Stimulated activated CD4-positive, alpha-beta T cell treated with anti-CD3 and anti-CD28 coated beads, Interleukin-1b, Interleukin-23, amount 100 ng/mL, for 4 hours (primary cell): Measurements from ENCODE around the gene MROH7.

Experiments
- DNase-seq, 2 donors: peaks; one replicate each; pipeline ENCODE4 v3.0.0-alpha.2; 2020; ENCODE audit warnings: low read depth in 2 of 2

Gene MROH7

GRCh38 chr1:54741531-54741930 lies 99.9 kb downstream of the MROH7 start:
- DNase-seq: no peak

GRCh38 chr1:54742282-54742681 lies 100.7 kb downstream of the MROH7 start:
- no peak for DNase-seq

DNA sequence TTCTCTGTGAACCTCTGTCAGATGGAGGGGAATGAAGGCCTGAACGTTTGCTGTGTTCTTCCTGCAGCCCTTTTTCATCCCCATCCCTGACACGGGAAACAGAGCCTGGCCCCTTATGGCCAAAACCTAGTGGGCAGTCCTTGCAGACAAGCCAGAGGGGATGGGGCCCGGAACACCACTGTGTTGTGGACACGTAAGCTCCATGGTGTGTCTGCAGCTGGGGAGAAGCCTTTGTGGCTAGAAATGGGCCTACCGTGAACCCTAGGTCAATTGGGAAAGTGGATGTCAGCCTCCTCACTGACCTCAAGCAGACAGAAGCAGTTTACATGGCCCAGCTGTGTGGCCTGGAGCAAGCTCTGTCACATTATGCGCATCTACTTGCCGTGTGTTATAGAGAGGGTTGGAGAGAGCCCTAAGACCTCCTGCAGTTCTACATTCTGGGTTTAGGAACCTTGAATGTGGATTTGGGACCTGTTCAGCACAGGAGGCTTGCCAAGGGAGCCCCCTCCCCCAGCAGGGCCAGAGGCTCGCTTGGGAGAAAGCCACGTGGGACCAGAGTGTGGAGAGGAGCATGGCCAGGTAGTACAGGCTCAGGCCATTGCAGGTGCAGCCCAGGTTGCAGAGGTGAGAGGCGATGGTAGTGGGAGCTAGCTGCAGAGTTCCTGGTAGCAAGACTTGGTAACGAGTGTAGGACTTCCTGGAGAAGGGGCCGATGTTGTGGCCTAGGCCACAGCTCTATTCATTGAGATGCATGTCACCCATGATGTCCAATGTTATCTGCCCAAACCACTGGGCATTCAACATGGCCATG lies 102.0 kb downstream of the MROH7 start:
- no peak for DNase-seq

DNA sequence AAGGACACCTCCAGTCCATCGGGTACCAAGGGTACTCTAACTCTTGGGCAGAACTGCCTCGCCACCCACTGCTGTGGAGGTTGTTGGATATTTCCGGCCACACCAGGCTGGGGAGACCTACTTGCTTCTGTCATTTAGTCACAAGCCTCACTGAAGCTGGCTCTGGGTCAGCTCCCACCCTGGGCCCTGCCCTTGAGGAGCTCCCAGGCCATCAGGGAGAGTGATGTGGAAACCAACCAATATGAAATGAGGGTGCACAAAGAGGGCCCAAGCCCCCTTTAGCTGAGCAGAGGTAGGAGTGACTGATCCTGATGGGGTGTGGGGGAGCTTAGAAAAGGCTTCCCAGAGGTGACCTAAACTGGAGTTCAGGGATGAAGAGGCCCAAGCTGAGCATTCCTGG lies 103.1 kb downstream of the MROH7 start:
- DNase-seq: no peak

- DNase-seq: no peak
These were observed 103.7 kb downstream of the MROH7 start for GRCh38 chr1:54745274-54745673.

DNA sequence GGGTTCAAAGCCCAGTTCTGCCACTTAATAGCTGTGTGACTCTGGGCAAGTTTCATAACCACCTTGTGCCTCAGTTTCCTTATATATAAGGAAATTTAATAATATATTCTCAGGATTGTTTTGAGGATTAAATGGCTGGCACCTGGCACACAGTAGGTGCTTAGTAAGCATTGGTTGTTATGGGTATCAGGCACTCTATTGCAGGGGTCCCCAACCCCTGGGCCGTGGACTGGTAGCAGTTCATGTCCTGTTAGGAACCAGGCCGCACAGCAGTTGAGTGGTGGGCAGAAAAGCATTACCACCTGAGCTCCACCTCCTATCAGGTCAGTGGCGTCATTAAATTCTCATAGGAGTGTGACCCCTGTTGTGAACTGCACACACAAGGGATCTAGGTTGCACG lies 104.3 kb downstream of the MROH7 start:
- no peak for DNase-seq

GRCh38 chr1:54748094-54748835 lies 106.7 kb downstream of the MROH7 start:
- no peak for DNase-seq

GRCh38 chr1:54750596-54750995 lies 109.0 kb downstream of the MROH7 start:
- no peak for DNase-seq

DNA sequence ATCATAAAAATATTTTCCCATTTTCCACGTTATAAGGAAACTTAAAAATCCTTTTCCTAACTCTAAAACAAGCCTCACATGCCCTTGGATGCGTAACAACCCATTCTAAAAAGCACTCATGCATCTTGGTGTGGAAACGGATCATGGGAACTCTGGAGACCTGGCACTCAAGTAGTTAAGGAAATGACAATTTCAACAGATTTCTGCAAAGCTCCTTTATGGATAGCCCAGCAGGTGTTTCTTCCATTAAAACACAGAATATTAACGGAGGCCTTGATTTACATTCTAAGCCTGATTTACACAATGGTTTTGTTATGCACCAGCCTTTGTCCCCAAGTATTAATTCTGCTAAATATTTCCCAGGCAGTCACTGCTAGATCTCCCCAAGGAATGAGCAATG lies 109.8 kb downstream of the MROH7 start:
- no peak for DNase-seq

DNA sequence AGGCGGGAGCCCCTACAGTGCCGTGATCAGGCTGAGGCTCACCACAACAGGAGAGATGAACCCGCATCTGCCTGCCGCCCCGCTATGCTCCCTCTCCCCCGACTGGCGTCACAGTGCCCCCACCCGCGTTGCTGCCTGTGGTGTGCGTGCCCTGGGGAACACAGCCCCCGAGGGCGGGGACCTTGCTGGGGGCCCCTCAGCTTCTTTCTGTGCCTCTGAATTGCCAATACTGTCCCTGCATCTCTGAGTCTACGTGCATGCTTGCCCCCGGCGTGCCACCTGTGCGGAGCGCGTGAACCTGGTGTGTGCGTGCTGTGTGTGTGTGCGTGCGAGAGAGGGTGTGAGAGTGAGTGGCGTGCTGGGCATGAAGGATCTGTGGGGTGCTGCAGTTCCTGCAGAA lies 112.5 kb downstream of the MROH7 start:
- no peak for DNase-seq

DNA sequence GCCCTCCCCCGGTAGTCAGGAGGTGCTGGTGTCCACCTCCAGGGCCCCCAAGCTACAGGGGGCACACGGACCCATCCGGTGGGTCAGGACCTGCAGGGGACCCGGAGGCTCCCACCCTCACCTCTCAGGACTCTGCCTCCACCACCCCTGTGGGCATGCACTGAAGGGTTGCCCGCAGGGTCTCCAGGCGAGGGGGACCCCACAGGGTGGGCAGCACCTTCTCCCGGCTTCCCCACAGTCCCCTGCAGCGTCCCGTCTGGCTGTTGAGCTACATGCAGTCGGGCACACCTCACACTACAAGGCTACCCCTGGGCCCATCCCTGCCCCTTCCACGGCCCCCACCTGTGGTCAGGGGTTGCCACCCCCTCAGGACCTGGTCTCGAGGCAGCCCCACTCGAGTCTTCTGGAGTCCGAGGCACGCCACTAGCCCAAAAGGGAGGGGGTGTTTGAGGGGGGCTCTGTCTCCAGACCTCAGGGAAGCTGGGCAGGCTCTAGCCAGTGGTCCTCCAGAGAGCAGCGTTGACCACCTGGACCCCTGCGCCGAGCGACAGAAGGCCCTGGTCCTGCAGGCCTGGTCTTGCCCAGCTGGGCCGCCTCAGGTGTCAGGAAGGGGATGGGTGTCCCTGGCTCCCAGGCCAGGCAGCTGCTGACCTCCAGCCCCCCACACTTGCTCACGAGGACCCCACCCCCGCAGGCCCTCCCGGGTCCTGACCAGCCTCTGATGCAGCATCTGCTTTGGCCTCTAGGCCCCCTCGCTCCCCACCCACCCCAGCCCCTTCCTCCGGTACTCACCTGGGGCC lies 113.1 kb downstream of the MROH7 start:
- DNase-seq: no peak

DNA sequence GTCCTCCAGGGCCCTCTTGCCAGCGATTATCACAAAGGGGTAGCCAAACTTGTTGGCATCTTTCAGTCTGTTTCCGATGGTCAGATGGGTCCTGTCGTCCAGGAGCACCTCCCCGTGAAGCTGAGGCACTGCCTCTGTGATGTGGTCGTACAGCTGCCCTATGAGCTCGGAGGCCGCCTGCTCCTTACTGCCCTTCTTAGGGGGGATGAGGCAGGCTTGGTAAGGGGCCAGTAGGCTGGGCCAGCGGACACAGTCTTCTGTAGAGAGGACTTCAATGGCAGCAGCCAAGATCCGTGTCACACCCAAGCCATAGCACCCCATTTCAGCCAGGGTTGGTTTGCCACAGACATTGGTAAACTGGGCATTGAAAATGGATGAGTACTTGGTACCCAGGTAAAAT lies 116.2 kb downstream of the MROH7 start:
- DNase-seq: no peak

DNA sequence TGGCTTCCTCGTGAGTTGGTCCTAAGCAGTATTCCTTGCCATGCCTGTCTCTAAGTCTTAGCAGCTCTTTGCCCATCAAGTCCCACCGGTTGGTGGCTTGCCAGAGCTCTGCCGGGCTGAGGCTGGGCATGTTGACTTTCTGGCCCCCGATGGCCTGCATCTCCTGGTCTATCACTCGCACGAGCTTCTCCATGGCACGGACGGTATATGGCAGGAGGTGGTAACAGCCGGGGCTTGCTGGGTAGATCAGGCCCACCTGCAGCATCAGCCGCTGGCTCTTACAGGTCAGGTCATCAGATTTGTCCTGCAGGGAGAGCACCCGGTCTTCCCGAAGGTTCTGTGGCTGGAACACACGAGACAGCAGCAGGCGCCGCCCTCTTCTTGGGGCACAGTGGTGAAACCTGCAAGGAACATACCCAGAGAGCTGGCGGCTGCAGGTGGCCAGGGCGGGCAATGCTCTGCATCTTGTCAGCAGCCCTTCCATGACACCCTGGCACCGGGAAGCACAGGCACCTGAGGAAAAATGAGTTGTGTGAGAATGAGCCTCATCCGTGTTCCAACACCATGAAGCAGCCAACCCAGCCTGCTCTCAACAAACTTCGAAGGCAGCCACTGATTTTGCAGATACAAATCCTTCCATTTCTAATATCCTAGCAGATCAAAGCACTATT lies 117.2 kb downstream of the MROH7 start:
- DNase-seq: no peak
